Measurements from ENCODE around the gene PSMD13. TPM values are rescaled to one million over a fixed set of nuclear protein-coding genes. Genes with fewer than 3 reads are reported as not detected.

The PSMD13 gene
- total RNA-seq, 1 experiment from 2014 or later, result 141 TPM

DNA sequence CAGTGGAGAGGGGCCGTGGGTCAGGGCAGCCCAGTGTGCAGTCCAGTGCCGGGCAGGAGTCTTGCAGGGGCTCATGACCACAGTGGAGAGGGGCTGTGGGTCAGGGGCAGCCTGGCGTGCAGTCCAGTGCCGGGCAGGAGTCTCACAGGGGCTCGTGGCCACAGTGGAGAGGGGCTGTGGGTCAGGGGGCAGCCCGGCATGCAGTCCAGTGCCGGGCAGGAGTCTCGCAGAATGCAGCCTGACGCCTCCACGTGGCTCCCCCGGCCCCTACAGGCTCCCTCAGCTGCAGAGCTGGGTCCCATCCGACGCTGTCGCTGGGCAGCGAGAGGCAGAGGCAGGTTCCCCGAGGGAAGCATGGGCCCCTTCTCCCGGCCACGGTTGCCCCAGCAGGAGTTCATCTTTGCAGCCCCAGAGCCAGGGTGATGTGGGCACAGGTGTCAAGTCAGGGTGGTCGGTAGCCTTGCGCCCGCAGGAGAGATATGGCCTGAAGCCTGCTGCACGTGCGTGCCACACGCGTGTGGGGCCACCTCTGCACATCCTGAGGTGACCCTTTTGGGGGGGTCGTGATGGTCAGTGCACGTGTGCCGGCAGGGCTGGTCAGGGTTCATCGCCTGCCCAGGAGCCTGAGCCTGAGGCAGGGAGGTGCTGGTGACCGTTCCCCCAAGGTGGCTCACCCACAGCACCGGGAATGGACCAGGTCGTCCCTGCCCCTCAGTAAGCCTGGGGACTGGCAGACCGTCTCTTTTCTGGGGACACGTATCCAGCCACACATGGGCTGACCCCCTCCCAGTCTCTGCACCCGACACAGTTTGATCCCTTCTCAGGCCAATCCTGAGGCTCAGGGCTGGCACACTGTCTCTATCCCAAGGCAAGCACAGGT lies 59.6 kb downstream of the PSMD13 start:
- peaks cover 13 to 32% (median 17%) of the 10 kb centered on the region in 3 experiments for H3K36me3 Mint-ChIP-seq (ENCODE audit: insufficient read depth in 1 of 3, low read depth in 3 of 3)

More for the DNA sequence above, 59.6 kb downstream of the PSMD13 start:
- Histone ChIP-seq H4K20me1 (ENCODE audit: control insufficient read depth, insufficient read depth, insufficient read length) (no peaks in the 10 kb centered on the region), H2BK20ac (ENCODE audit: low read depth, low read length, poor library complexity, severe bottlenecking) (no peak overlapping the region), H3K79me2 (ENCODE audit: insufficient read depth, low read length) (no peaks in the 10 kb centered on the region), H2AFZ (ENCODE audit: low read length) (no peak overlapping the region), H2BK12ac (ENCODE audit: insufficient read length, low read depth, low read length) (no peak overlapping the region), H4K91ac (ENCODE audit: insufficient read length, low read depth, low read length) (no peak overlapping the region), H3T11ph (ENCODE audit: low read length) (no peak overlapping the region), H3K4ac (ENCODE audit: low read depth, low read length) (no peak overlapping the region), H3K9ac (ENCODE audit: extremely low read depth, insufficient read length, low read length) (no peak overlapping the region), H3K27ac (ENCODE audit: insufficient read length, low read depth, low read length) (no peak overlapping the region), H3K27me3 (ENCODE audit: insufficient read depth, low read length) (no peaks in the 10 kb centered on the region), H3K4me1 (ENCODE audit: insufficient read depth, low read length) (peaks cover 4% of the 10 kb centered on the region; the same call in 1 of the 2 replicates), H2AK5ac (ENCODE audit: insufficient read length, low read length) (no peak overlapping the region), H3K23me2 (ENCODE audit: insufficient read length, low read depth, low read length, poor library complexity, severe bottlenecking) (no peaks in the 10 kb centered on the region), H3K9me3 (ENCODE audit: control insufficient read depth, low read depth, low read length) (no peaks in the 10 kb centered on the region), H2BK120ac (ENCODE audit: low read depth, low read length, poor library complexity, severe bottlenecking) (no peak overlapping the region), H2BK5ac (ENCODE audit: insufficient read length, low read length) (no peak overlapping the region), H4K5ac (ENCODE audit: insufficient read length, low read depth, low read length) (no peak overlapping the region), H3K79me1 (ENCODE audit: insufficient read depth, low read depth, low read length, poor library complexity, severe bottlenecking) (no peaks in the 10 kb centered on the region), H4K8ac (replicated peaks; ENCODE audit: insufficient read length, low read depth, low read length) (no peak overlapping the region), H3K4me2 (ENCODE audit: insufficient read depth, insufficient read length, low read length) (no peak overlapping the region), H3K14ac (ENCODE audit: insufficient read depth, low read length) (peak overlapping the region; percentile 2; the same call in 1 of the 2 replicates), H3K23ac (ENCODE audit: insufficient read length, low read depth, low read length) (no peak overlapping the region), H3K18ac (ENCODE audit: insufficient read length, low read depth, low read length) (no peak overlapping the region), H2BK15ac (ENCODE audit: low read depth, low read length) (no peak overlapping the region), H3K56ac (ENCODE audit: insufficient read length, low read depth, low read length) (no peak overlapping the region)
- no peaks in the 10 kb centered on the region for H3K9me3 Mint-ChIP-seq
- TF ChIP-seq, protein P1, sequence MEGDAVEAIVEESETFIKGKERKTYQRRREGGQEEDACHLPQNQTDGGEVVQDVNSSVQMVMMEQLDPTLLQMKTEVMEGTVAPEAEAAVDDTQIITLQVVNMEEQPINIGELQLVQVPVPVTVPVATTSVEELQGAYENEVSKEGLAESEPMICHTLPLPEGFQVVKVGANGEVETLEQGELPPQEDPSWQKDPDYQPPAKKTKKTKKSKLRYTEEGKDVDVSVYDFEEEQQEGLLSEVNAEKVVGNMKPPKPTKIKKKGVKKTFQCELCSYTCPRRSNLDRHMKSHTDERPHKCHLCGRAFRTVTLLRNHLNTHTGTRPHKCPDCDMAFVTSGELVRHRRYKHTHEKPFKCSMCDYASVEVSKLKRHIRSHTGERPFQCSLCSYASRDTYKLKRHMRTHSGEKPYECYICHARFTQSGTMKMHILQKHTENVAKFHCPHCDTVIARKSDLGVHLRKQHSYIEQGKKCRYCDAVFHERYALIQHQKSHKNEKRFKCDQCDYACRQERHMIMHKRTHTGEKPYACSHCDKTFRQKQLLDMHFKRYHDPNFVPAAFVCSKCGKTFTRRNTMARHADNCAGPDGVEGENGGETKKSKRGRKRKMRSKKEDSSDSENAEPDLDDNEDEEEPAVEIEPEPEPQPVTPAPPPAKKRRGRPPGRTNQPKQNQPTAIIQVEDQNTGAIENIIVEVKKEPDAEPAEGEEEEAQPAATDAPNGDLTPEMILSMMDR (conservative IDR thresholded peaks at IDR 0.05), result no peak
- no peak overlapping the region for H3K4me3 Mint-ChIP-seq
- H3K27me3 Mint-ChIP-seq (ENCODE audit: low read depth), result no peaks in the 10 kb centered on the region
- H3K27ac Mint-ChIP-seq, result peak overlapping the region in 1 of 3 experiments; percentile 72; a peak in 1 of 7 replicates
- no peak for DNase-seq
- whole genome bisulfite sequencing (ENCODE audit: extremely low coverage, insufficient read length, low lambda C conversion rate), result no CpG with 5 or more reads among the region's 35 CpGs
- peaks cover 23 to 31% of the 10 kb centered on the region in 2 experiments for H3K4me1 Mint-ChIP-seq

Data from H9 (cell line).